Aorta (tissue), 5 donors: ENCODE data around the gene DICER1. TPM values are rescaled to one million over a fixed set of nuclear protein-coding genes. Genes with fewer than 3 reads are reported as not detected.

Experiments used
- ATAC-seq: fragments of 200-7000 bp; cut with Tn5 transposase; one replicate; pipeline ENCODE4 v1.9.1; 2022; ENCODE audit warnings: moderate library complexity; ENCODE audit not compliant: low FRiP score
- DNase-seq, 2 donors: peaks; one replicate each; pipeline ENCODE4 v3.0.0-alpha.2; 2020
- H3K27ac ChIP-seq, 2 donors: one replicate each; pipeline ENCODE4 v1.5.1; 2013; ENCODE audit warnings: low read length in 2 of 2, mild to moderate bottlenecking in 2 of 2, moderate library complexity in 2 of 2, control low read depth in 1 of 2, inconsistent platforms in 1 of 2, low read depth in 1 of 2
- H3K27me3 ChIP-seq, 2 donors: one replicate each; pipeline ENCODE4 v1.6.1; 2013; ENCODE audit warnings: control low read depth in 1 of 2, low read length in 1 of 2, mild to moderate bottlenecking in 1 of 2, moderate library complexity in 1 of 2; ENCODE audit not compliant: insufficient read depth in 2 of 2, control insufficient read depth in 1 of 2
- H3K36me3 ChIP-seq, 2 donors: one replicate each; pipeline ENCODE4 v1.6.1; 2013; ENCODE audit warnings: control low read depth in 1 of 2, low read length in 1 of 2, mild to moderate bottlenecking in 1 of 2; ENCODE audit not compliant: insufficient read depth in 2 of 2, control insufficient read depth in 1 of 2
- H3K4me1 ChIP-seq, 2 donors: one replicate each; pipeline ENCODE4 v1.6.1; 2013; ENCODE audit warnings: low read length in 2 of 2, control low read depth in 1 of 2, mild to moderate bottlenecking in 1 of 2, moderate library complexity in 1 of 2; ENCODE audit not compliant: insufficient read depth in 2 of 2, control insufficient read depth in 1 of 2
- H3K4me3 ChIP-seq, 2 donors: one replicate each; pipeline ENCODE4 v1.5.1; 2013; ENCODE audit warnings: low read length in 2 of 2, control low read depth in 1 of 2, mild to moderate bottlenecking in 1 of 2
- H3K9me3 ChIP-seq: one replicate; pipeline ENCODE4 v1.6.1; 2013; ENCODE audit warnings: mild to moderate bottlenecking, low read length; ENCODE audit not compliant: control insufficient read depth
- WGBS, 2 donors: extraction: QIAGEN DNeasy Blood & Tissue Kit; methylation state at CpG; one replicate each; pipeline ENCODE4 v1.1.7; 2013; 5-methylcytosine and 5-hydroxymethylcytosine counted together
- intact Hi-C, 2 donors: fragments of 100-400 bp; cut with DNase I; formaldehyde crosslinking; loops; one replicate each; pipeline versions ENCODE4 v1.14.2 to v1.15.0; 2022
- polyA plus RNA-seq, 2 donors: library from polyadenylated mRNA; stranded (reverse); fragments of 200-250 nt; gene quantifications; one replicate each; pipeline ENCODE4 v1.2.3, GENCODE V29; 2013
- total RNA-seq, 2 donors: library from RNA; stranded (reverse); fragmentation: NEBNext Ultra II Directional; extraction: Animal tissue kit (Norgen Biotek cat#: 25700); gene quantifications; one replicate each; pipeline ENCODE4 v1.2.1, GENCODE V29; 2021
- donor health status: healthy with polysubstance abuse.
- donor health status: Bipolar disorder and iron deficiency.
- donor health status: DM: no; HTN: no; CAD: no.
- donor health status: DM: no; HTN: no; CAD: no.
- donor health status: DM: yes; HTN: yes; CAD: no.

The DICER1 gene
- total and polyA plus RNA-seq, 4 donors, result 6.4 to 73.6 (median 36.1) TPM

DNA sequence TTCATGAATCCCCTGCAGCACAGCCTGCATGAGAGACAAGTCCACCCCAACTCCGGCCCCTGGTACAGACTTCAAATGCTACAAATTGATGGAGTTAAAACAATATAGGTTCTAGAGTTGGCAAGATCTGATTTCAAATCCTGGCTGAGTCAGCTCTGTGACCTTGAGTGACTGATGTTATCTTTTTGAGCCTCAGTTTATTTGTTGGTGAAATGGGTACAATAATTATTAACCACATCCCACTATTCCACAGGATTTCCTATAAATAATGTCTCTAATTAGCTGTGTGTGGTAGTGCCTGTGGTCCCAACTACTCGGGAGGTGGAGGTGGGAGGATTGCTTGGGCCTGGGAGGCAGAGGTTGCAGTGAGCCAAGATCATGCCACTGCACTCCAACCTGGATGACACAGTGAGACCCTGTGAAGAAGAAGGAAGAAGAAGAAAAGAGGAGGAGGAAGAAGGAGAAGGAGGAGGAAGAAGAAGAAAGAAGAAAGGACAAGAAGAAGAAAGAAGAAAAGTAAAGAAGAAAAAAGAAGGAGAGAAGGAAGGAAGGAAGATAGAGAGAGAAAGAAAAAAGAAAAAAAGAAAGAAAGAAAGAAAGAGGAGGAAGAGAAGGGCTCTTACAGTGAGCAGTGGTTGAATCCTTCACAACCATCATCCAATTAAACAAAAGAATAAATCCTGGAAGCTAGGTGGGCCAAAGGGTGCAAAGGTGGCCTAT, 39.7 kb upstream of the DICER1 start:
- H3K9me3 ChIP-seq, result no peaks in the 10 kb centered on the region
- DNase-seq (no peak), ATAC-seq (no peak)
- intact Hi-C loops, result no loop called here
- no peak overlapping the region for H3K4me3 ChIP-seq
- H3K27me3 ChIP-seq, result no peaks in the 10 kb centered on the region
- no peak overlapping the region for H3K27ac ChIP-seq
- WGBS, 2 donors, result 91 to 93% methylated on average over 2 of the region's 2 CpGs
- no peaks in the 10 kb centered on the region for H3K36me3 ChIP-seq
- H3K4me1 ChIP-seq, result no peaks in the 10 kb centered on the region

GRCh38 chr14:95196268-95196667, 38.9 kb upstream of the DICER1 start:
- WGBS, 2 donors, result 57 to 71% methylated on average over 5 of the region's 5 CpGs
- intact Hi-C loops, result no loop called here
- ATAC-seq, result no peak

GRCh38 chr14:95195031-95195430, 37.7 kb upstream of the DICER1 start:
- Histone ChIP-seq H3K9me3 (no peaks in the 10 kb centered on the region), H3K4me3 (no peak overlapping the region), H3K36me3 (no peaks in the 10 kb centered on the region), H3K27me3 (no peaks in the 10 kb centered on the region), H3K4me1 (no peaks in the 10 kb centered on the region), H3K27ac (no peak overlapping the region)
- DNase-seq (no peak), ATAC-seq (no peak)
- WGBS, 2 donors, result 95 to 97% methylated on average over 6 of the region's 6 CpGs
- intact Hi-C loops, result no loop called here

More at GRCh38 chr14:95196268-95196667, 38.9 kb upstream of the DICER1 start:
- Histone ChIP-seq H3K4me1 (no peaks in the 10 kb centered on the region), H3K4me3 (no peak overlapping the region), H3K27me3 (no peaks in the 10 kb centered on the region), H3K27ac (no peak overlapping the region), H3K9me3 (no peaks in the 10 kb centered on the region), H3K36me3 (no peaks in the 10 kb centered on the region)
- no peak for DNase-seq

GRCh38 chr14:95193081-95193480, 35.8 kb upstream of the DICER1 start:
- Histone ChIP-seq H3K4me1 (no peaks in the 10 kb centered on the region), H3K27me3 (no peaks in the 10 kb centered on the region), H3K4me3 (no peak overlapping the region), H3K27ac (no peak overlapping the region), H3K36me3 (no peaks in the 10 kb centered on the region), H3K9me3 (no peaks in the 10 kb centered on the region)
- ATAC-seq (no peak), DNase-seq (no peak)
- intact Hi-C loops, result no loop called here
- 54 to 59% methylated on average over 6 of the region's 6 CpGs for WGBS, 2 donors

DNA sequence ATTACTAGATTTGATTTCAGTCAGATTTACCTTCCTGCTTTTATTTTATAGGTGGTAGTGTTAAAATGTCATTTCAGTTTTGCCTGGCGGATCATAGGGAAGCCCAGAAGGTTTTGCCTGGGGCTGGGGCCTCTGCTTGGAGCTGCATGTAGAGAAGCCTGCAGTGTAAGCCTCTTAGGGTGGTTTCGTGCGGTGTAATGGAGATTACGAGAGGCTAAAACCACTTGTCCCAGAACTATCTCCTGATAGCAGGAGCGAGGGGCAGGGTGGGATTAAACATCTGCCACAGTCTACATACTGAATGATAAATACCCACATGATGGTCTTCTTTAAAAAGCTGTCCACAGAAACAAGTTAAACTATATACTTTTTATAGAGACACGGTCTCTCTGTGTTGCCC, 35.0 kb upstream of the DICER1 start:
- WGBS, 2 donors, result 96 to 98% methylated on average over 6 of the region's 6 CpGs
- no peak overlapping the region for H3K4me3 ChIP-seq
- no peaks in the 10 kb centered on the region for H3K27me3 ChIP-seq
- no peaks in the 10 kb centered on the region for H3K9me3 ChIP-seq
- no peak for DNase-seq
- intact Hi-C loops, result no loop called here
- no peak for ATAC-seq
- H3K4me1 ChIP-seq, result no peaks in the 10 kb centered on the region
- no peaks in the 10 kb centered on the region for H3K36me3 ChIP-seq
- H3K27ac ChIP-seq, result no peak overlapping the region

- 95 to 96% methylated on average over 21 of the region's 21 CpGs for WGBS, 2 donors
- DNase-seq, result no peak
- no peak overlapping the region for H3K27ac ChIP-seq
- intact Hi-C loops, result no loop called here
- ATAC-seq, result no peak
- H3K4me3 ChIP-seq, result no peak overlapping the region
- no peaks in the 10 kb centered on the region for H3K4me1 ChIP-seq
- no peaks in the 10 kb centered on the region for H3K36me3 ChIP-seq
- no peaks in the 10 kb centered on the region for H3K9me3 ChIP-seq
- H3K27me3 ChIP-seq, result no peaks in the 10 kb centered on the region
Observed at GRCh38 chr14:95191445-95192199, 34.3 kb upstream of the DICER1 start.

DNA sequence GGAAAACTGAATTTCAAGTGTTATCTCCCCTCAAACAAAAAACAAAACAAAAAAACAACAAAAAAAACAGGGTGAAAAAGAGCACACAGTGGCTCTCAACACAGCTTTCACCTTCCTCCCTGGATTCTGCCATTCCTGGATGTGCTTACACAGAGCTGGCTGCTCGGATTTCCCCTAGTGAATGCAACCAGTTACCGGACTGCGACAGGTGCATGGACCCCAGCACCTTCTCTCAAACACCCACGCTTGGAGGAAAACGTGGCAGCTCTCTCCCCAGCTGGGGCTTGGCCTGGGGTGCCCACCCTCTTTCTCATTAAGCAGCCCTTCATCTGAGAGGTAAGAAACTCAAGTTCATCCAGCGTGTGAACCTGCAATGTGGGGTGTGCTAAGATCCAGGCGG, 33.5 kb upstream of the DICER1 start:
- no peak for DNase-seq
- WGBS, 2 donors, result 97% methylated on average over 7 of the region's 7 CpGs
- no peak overlapping the region for H3K4me3 ChIP-seq
- H3K27me3 ChIP-seq, result no peaks in the 10 kb centered on the region
- no peaks in the 10 kb centered on the region for H3K36me3 ChIP-seq
- intact Hi-C loops, result no loop called here
- ATAC-seq, result no peak
- H3K27ac ChIP-seq, result no peak overlapping the region
- H3K9me3 ChIP-seq, result no peaks in the 10 kb centered on the region
- no peaks in the 10 kb centered on the region for H3K4me1 ChIP-seq

- Histone ChIP-seq H3K36me3 (no peaks in the 10 kb centered on the region), H3K27me3 (no peaks in the 10 kb centered on the region), H3K4me1 (no peaks in the 10 kb centered on the region), H3K27ac (no peak overlapping the region), H3K9me3 (no peaks in the 10 kb centered on the region), H3K4me3 (no peak overlapping the region)
- DNase-seq (no peak), ATAC-seq (no peak)
- intact Hi-C loops, result no loop called here
- WGBS, 2 donors, result 78 to 86% methylated on average over 4 of the region's 4 CpGs
Observed at GRCh38 chr14:95190346-95190840, 33.1 kb upstream of the DICER1 start.
